Measurements from ENCODE around the gene DBP.

DBP gene

DNA sequence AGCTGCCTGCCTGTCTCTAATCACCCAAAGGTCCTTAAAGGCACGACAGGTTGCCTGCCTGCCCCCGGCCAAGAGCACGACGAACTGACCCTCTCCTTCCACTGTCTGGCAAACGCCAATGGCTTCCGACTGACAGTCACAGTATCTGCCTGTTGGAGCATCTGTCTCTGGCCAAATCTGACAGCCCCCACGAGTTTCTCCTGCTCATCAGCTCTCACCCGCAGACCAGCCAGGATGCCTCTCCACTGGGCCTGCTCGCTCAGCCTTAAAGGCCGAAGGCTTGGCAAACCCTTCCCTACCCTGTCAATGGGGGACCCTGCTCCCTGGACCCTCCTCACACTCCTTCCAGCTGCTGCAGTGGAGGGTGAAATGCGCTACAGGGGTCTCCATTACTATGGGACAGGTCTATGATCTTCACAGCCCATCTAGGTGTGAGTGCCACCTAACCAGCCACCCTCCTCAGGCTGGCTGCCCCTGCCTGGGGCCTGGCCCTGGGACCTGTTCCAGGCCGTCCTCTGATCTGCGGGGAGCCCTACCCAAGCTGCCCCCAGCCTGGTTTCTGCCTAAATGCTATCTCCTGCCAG is 23.2 kb downstream of the DBP start:
- no peak for DNase-seq

GRCh38 chr19:48613024-48613851 is 23.9 kb downstream of the DBP start:
- DNase-seq, result peak in 32 of 56 donors; percentile 16 to 73 (median 36)

- DNase-seq, result no peak
These were observed 25.3 kb downstream of the DBP start for GRCh38 chr19:48611872-48612271.

GRCh38 chr19:48609571-48610108 is 27.5 kb downstream of the DBP start:
- no peak for DNase-seq

DNA sequence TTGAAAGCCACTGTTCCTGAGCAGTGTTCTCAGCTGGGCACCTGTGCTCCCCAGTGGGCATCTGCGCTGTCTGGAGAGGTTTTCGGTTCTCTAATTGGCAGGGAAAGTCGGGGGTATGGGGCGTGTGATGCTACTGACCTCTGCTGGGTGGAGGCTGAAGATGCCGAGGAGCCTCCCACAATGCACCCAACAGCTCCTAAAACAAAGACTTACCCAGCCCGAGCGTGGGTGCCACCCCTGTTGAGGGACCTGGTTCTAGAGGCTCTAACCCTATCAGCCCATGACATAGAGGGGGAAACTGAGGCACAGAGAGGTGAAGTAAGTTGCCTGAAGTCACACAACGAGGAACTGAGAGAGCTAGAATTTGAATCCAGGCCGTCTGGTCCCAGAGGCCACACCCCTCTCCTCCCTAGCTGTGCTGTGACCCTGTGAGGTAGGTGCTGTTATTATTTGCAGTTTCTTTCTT is 28.3 kb downstream of the DBP start:
- peak in 11 of 56 donors; percentile 9 to 55 (median 23) for DNase-seq

- no peak for DNase-seq
These were observed 29.8 kb downstream of the DBP start for GRCh38 chr19:48607359-48607755.

GRCh38 chr19:48606463-48607358 is 30.5 kb downstream of the DBP start, which contains the start of gene SPACA4:
Gene SPACA4 (plus strand): TSS chr19:48606742. CDS start chr19:48606979, 237 bp downstream.
- no peak for DNase-seq

DNA sequence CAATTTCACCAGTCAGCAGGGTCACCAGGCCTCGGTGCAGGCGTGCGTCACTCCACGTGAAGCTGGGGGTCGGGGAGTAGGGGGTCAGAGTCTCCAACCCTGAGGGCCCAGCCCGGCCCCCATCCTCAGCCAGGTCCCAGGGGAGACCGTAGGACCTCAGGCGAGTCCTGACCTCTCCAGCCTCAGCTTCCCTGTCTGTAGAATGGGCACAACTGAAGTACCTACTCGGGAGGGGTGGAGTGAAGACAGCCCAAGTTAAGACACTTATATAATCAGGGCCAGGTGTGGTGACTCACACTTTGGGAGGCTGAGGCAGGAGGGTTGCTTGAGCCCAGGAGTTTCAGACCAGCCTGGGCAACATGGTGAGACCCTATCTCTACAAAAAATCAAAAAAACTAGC is 33.3 kb downstream of the DBP start:
- DNase-seq, result no peak

- DNase-seq, result no peak
These were observed 33.7 kb downstream of the DBP start for GRCh38 chr19:48603449-48603848.

GRCh38 chr19:48603001-48603400 is 34.2 kb downstream of the DBP start:
- no peak for DNase-seq

GRCh38 chr19:48600679-48601417 is 36.3 kb downstream of the DBP start:
- no peak for DNase-seq

DNA sequence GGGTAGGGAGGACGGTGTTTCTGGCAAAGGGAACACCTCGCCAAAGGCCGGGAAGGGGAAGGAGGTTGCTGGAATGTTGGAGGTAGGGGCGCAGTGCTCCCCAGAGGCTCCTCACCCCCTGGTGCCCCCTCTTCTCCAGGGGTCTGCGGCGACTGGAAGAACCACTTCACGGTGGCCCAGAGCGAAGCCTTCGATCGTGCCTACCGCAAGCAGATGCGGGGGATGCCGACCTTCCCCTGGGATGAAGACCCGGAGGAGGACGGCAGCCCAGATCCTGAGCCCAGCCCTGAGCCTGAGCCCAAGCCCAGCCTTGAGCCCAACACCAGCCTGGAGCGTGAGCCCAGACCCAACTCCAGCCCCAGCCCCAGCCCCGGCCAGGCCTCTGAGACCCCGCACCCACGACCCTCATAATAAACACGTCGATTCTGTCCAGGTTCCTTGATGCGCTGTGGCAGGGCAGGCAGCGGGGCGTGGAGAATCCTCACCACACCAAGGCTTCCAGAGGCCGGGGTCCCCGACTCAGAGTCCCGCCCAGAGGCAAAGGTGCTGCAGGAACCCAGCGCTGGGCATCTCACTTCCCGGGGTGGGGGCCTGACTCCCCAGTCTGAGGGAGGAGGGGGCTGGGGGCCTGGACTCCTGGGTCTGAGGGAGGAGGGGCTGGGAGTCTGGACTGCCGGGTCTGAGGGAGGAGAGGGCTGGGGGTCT is 38.0 kb downstream of the DBP start:
- DNase-seq, result no peak

- no peak for DNase-seq
These were observed 40.3 kb downstream of the DBP start for GRCh38 chr19:48596679-48597465.

DNA sequence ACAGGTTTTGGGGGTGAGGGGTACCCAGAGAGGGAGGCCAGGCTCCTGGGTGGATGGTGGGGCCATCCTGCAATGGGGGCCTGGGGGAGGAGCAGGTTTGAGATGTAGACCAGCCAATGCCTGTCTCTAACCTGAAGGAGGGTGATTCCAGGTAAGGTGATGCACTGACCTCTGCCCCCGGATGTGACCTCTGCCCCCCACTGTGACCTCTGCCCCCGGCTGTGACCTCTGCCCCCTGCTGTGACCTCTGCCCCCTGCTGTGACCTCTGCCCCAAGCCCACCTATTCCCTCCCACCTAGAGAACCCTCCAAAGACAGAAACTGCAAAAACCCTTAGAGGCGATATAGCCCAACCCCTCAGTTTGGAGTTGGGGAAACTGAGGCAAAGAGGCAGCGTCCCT is 40.9 kb downstream of the DBP start:
- no peak for DNase-seq

DNA sequence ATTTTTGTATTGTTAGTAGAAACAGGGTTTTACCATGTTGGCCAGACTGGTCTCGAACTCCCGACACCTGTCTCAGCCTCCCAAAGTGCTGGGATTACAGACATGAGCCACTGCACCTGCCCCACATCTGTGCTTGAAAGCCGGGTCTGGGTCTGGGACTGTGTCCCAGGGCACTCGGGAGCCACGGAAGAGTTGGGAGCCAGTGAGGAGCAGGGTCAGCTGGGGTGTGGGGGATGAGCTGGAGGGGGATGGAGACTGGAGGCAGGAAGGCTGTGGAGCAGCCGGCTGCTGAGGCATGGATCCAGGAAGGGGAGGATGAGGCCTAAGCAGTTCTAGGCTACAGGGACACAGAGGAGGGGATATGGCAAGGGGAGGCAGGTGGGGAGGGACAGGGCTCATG is 41.3 kb downstream of the DBP start:
- DNase-seq, result no peak

GRCh38 chr19:48595171-48595570 is 42.0 kb downstream of the DBP start:
- no peak for DNase-seq

DNA sequence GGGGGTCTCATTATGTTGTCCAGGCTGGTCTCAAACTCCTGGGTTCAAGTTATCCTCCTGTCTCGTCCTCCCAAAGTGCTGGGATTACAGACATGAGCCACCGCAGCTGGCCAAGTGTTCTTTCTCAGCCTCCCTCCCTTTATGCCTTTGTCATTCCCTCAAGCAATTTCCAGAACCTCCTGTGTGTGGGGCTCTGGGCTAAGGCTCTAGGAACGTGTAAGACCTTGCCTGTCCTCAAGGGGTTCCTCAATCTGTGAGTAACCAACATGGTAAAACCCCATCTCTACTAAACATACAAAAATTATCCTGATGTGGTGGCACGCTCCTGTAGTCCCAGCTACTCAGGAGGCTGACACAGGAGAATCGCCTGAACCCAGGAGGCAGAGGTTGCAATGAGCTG is 46.2 kb downstream of the DBP start:
- no peak for DNase-seq

- DNase-seq, result peak in 54 of 56 donors; percentile 6 to 93 (median 64)
These were observed 48.3 kb downstream of the DBP start for GRCh38 chr19:48588670-48589401.

DNA sequence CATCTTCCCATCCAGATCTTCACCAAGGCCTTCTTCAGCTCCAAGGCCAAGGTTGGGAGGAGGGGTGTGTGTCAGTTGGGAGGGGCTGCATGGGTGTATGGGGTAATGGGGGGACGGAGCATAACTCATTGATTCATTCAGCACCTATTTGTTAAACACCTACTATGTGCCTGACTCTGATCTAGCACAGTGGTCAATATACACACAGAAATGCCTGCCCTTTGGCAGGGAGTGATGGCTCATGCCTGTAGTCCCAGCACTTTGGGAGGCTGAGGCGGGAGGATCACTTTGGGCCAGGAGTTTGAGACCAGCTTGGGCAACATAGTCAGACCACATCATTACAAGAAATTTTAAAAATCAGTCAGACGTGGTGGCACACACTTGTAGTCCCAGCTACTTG is 49.8 kb downstream of the DBP start:
- no peak for DNase-seq
